ENCODE results near the gene MINDY2. TPM values are rescaled to one million over a fixed set of nuclear protein-coding genes. Genes with fewer than 3 reads are reported as not detected.

Gene MINDY2
- total RNA-seq, 2 donors from 2014 or later: 26.6 to 32.5 TPM

GRCh38 chr15:58862326-58862725 lies 91.2 kb downstream of the MINDY2 start:
- TF ChIP-seq CTCF (conservative IDR thresholded peaks at IDR 0.05): no peak
- Histone ChIP-seq H3K4me1 (ENCODE audit: control insufficient read depth, insufficient read depth, low read length) (no peaks in the 10 kb centered on the region), H3K9me3 (ENCODE audit: control insufficient read depth, low read length) (no peaks in the 10 kb centered on the region), H3K4me3 (ENCODE audit: low read length) (no peak overlapping the region), H3K36me3 (ENCODE audit: control insufficient read depth, insufficient read depth, low read length) (peaks cover 4% of the 10 kb centered on the region), H3K27ac (ENCODE audit: low read depth, low read length) (no peak overlapping the region), H3K9ac (ENCODE audit: extremely low read depth, low read length, poor library complexity, severe bottlenecking) (no peak overlapping the region), H3K27me3 (ENCODE audit: control insufficient read depth, insufficient read depth, low read length, poor library complexity, severe bottlenecking) (no peaks in the 10 kb centered on the region)
- no peak overlapping the region for H3K4me3 Mint-ChIP-seq
- peaks cover 7% of the 10 kb centered on the region for H3K9me3 Mint-ChIP-seq
- no peak for DNase-seq
- no peak overlapping the region for H3K27ac Mint-ChIP-seq
- H3K4me1 Mint-ChIP-seq: peaks cover 6% of the 10 kb centered on the region
- H3K36me3 Mint-ChIP-seq (ENCODE audit: low read depth): peaks cover 6% of the 10 kb centered on the region
- H3K27me3 Mint-ChIP-seq (ENCODE audit: insufficient read depth): peaks cover 8% of the 10 kb centered on the region
- WGBS, 2 experiments (ENCODE audit: insufficient coverage in 1 of 2, insufficient read length in 1 of 2): 100% methylated on average over 1 of the region's 2 CpGs

- peak; percentile 84 for DNase-seq
- H3K9ac ChIP-seq (ENCODE audit: extremely low read depth, low read length, poor library complexity, severe bottlenecking): no peak overlapping the region
- WGBS, 2 experiments (ENCODE audit: insufficient coverage in 1 of 2, insufficient read length in 1 of 2): 86 to 96% methylated on average over 36 to 54 of the region's 54 CpGs
- H3K4me1 Mint-ChIP-seq: peaks cover 6% of the 10 kb centered on the region
- H3K4me3 ChIP-seq (ENCODE audit: low read length): no peak overlapping the region
- peaks cover 5% of the 10 kb centered on the region for H3K36me3 Mint-ChIP-seq (ENCODE audit: low read depth)
- no peak overlapping the region for H3K27ac Mint-ChIP-seq
- no peaks in the 10 kb centered on the region for H3K9me3 ChIP-seq (ENCODE audit: control insufficient read depth, low read length)
- no peak overlapping the region for H3K27ac ChIP-seq (ENCODE audit: low read depth, low read length)
- peaks cover 10% of the 10 kb centered on the region for H3K9me3 Mint-ChIP-seq
- peaks cover 8% of the 10 kb centered on the region for H3K27me3 Mint-ChIP-seq (ENCODE audit: insufficient read depth)
- H3K4me1 ChIP-seq (ENCODE audit: control insufficient read depth, insufficient read depth, low read length): no peaks in the 10 kb centered on the region
- peak overlapping the region; percentile 42 for H3K4me3 Mint-ChIP-seq
- H3K27me3 ChIP-seq (ENCODE audit: control insufficient read depth, insufficient read depth, low read length, poor library complexity, severe bottlenecking): no peaks in the 10 kb centered on the region
- TF ChIP-seq CTCF (conservative IDR thresholded peaks at IDR 0.05): no peak
- no peaks in the 10 kb centered on the region for H3K36me3 ChIP-seq (ENCODE audit: control insufficient read depth, insufficient read depth, low read length)
Measured at GRCh38 chr15:58864602-58865424, 93.7 kb downstream of the MINDY2 start.

GRCh38 chr15:58865425-58865880 lies 94.4 kb downstream of the MINDY2 start:
- no peak overlapping the region for H3K9ac ChIP-seq (ENCODE audit: extremely low read depth, low read length, poor library complexity, severe bottlenecking)

More at GRCh38 chr15:58865425-58865880, 94.4 kb downstream of the MINDY2 start:
- Mint-ChIP-seq H3K9me3 (peaks cover 10% of the 10 kb centered on the region), H3K4me3 (peak overlapping the region; percentile 42), H3K27me3 (ENCODE audit: insufficient read depth) (peaks cover 8% of the 10 kb centered on the region), H3K4me1 (peaks cover 6% of the 10 kb centered on the region), H3K36me3 (ENCODE audit: low read depth) (peaks cover 4% of the 10 kb centered on the region), H3K27ac (no peak overlapping the region)
- no peak for DNase-seq
- H3K27ac ChIP-seq (ENCODE audit: low read depth, low read length): no peak overlapping the region
- H3K4me3 ChIP-seq (ENCODE audit: low read length): no peak overlapping the region
- H3K36me3 ChIP-seq (ENCODE audit: control insufficient read depth, insufficient read depth, low read length): no peaks in the 10 kb centered on the region
- no peaks in the 10 kb centered on the region for H3K4me1 ChIP-seq (ENCODE audit: control insufficient read depth, insufficient read depth, low read length)
- no peak for TF ChIP-seq CTCF (conservative IDR thresholded peaks at IDR 0.05)
- H3K27me3 ChIP-seq (ENCODE audit: control insufficient read depth, insufficient read depth, low read length, poor library complexity, severe bottlenecking): no peaks in the 10 kb centered on the region
- no peaks in the 10 kb centered on the region for H3K9me3 ChIP-seq (ENCODE audit: control insufficient read depth, low read length)
- WGBS, 2 experiments (ENCODE audit: insufficient coverage in 1 of 2, insufficient read length in 1 of 2): 92 to 98% methylated on average over 7 to 15 of the region's 15 CpGs
